Choroid plexus epithelial cell (primary cell): ENCODE measurements around the gene NRXN3.

Experiments used
- DNase-seq: peaks from one replicate; pipeline ENCODE4 v3.0.0-alpha.2; 2010; ENCODE audit warnings: low read depth
- H3K4me3 ChIP-seq: 2 replicates; pipeline ENCODE4 v1.5.1; 2011; ENCODE audit warnings: low read depth, mild to moderate bottlenecking, control low read depth, low read length, moderate library complexity
- CTCF ChIP-seq: conservative IDR thresholded peaks from 2 replicates; pipeline ENCODE4 v1.5.1; 2011; ENCODE audit warnings: low read depth, mild to moderate bottlenecking, control low read depth, inconsistent platforms, low read length, moderate library complexity

Gene NRXN3

GRCh38 chr14:78450669-78451318 is 280.6 kb downstream of the NRXN3 start:
- DNase-seq, result no peak
- no peak for TF ChIP-seq CTCF
- no peak overlapping the region for H3K4me3 ChIP-seq

GRCh38 chr14:78451319-78451695 is 281.1 kb downstream of the NRXN3 start:
- no peak overlapping the region for H3K4me3 ChIP-seq
- DNase-seq, result no peak
- TF ChIP-seq CTCF, result no peak

GRCh38 chr14:78455896-78456435 is 285.8 kb downstream of the NRXN3 start:
- no peak for DNase-seq
- TF ChIP-seq CTCF, result no peak
- H3K4me3 ChIP-seq, result no peak overlapping the region

- no peak for TF ChIP-seq CTCF
- no peak for DNase-seq
- H3K4me3 ChIP-seq, result no peak overlapping the region
Observed at GRCh38 chr14:78469947-78470346, 299.8 kb downstream of the NRXN3 start.

GRCh38 chr14:78479127-78479780 is 309.1 kb downstream of the NRXN3 start:
- no peak for TF ChIP-seq CTCF
- no peak overlapping the region for H3K4me3 ChIP-seq
- DNase-seq, result no peak

- H3K4me3 ChIP-seq, result no peak overlapping the region
- no peak for TF ChIP-seq CTCF
- no peak for DNase-seq
Observed at GRCh38 chr14:78484028-78484427, 313.9 kb downstream of the NRXN3 start.

DNA sequence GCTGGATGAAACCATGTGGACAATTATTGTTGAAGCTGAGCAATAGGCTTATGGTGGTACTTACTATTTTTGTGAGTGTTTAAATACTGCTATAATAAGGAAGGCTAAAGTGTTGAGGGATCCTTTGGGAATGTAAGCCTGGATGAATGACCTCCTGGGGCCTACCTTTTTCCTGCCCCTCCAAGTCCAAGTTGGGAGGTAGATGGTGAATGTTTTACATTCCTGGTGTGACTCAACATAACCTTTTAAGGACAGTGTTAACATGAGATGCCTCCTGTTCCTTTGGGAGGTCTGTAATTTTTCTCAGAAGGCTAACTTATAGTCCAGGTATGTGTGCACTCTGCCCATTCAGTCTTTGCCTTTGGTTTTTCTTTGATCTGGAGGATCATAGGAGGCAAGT is 315.9 kb downstream of the NRXN3 start:
- H3K4me3 ChIP-seq, result no peak overlapping the region
- no peak for DNase-seq
- no peak for TF ChIP-seq CTCF
